RWPE2 (cell line): Measurements from ENCODE around the gene WDR33.

Experiments
- ATAC-seq: fragments of 200-7000 bp; cut with Tn5 transposase; 3 replicates; pipeline ENCODE4 v1.9.1; 2021; ENCODE audit warnings: low read depth
- DNase-seq: peaks from one replicate; pipeline ENCODE4 v3.0.0-alpha.2; 2020; ENCODE audit warnings: low spot score
- H3K27ac ChIP-seq: fragments of 450-650 bp; 2 replicates; pipeline ENCODE4 v1.5.1; 2017; ENCODE audit warnings: mild to moderate bottlenecking; ENCODE audit not compliant: poor library complexity, severe bottlenecking
- H3K27me3 ChIP-seq: fragments of 250-450 bp; sonication (Bioruptor Pico); 2 replicates; pipeline ENCODE4 v1.5.1; 2021; ENCODE audit warnings: mild to moderate bottlenecking, moderate library complexity; ENCODE audit not compliant: insufficient read depth, poor library complexity, severe bottlenecking
- H3K36me3 ChIP-seq: fragments of 250-450 bp; sonication (Bioruptor Pico); 2 replicates; pipeline ENCODE4 v1.5.1; 2020; ENCODE audit warnings: low read depth, mild to moderate bottlenecking, moderate library complexity
- H3K4me1 ChIP-seq: fragments of 250-450 bp; sonication (Bioruptor Pico); 2 replicates; pipeline ENCODE4 v1.5.1; 2021; ENCODE audit warnings: mild to moderate bottlenecking, moderate library complexity; ENCODE audit not compliant: insufficient read depth, poor library complexity, severe bottlenecking
- H3K4me3 ChIP-seq: fragments of 250-450 bp; sonication (Bioruptor Pico); 2 replicates; pipeline ENCODE4 v1.5.1; 2021; ENCODE audit warnings: mild to moderate bottlenecking, moderate library complexity; ENCODE audit not compliant: severe bottlenecking
- H3K9me3 ChIP-seq: fragments of 250-450 bp; sonication (Bioruptor Pico); 2 replicates; pipeline ENCODE4 v1.5.1; 2021; ENCODE audit warnings: mild to moderate bottlenecking, moderate library complexity; ENCODE audit not compliant: severe bottlenecking
- CTCF ChIP-seq: fragments of 450-650 bp; IDR thresholded peaks from one replicate; pipeline ENCODE4 v1.5.1; 2017; ENCODE audit warnings: mild to moderate bottlenecking, moderate library complexity; ENCODE audit not compliant: poor library complexity, severe bottlenecking

WDR33 gene

GRCh38 chr2:127670957-127671290 lies 140.0 kb downstream of the WDR33 start:
- ATAC-seq = no peak

GRCh38 chr2:127670055-127670956 lies 140.7 kb downstream of the WDR33 start:
- Histone ChIP-seq H3K4me3 (no peak overlapping the region), H3K27ac (no peak overlapping the region), H3K36me3 (no peaks in the 10 kb centered on the region), H3K9me3 (no peaks in the 10 kb centered on the region), H3K27me3 (peaks cover 10% of the 10 kb centered on the region), H3K4me1 (no peaks in the 10 kb centered on the region)
- TF ChIP-seq CTCF = no peak
- ATAC-seq (no peak), DNase-seq (no peak)

More at GRCh38 chr2:127670957-127671290, 140.0 kb downstream of the WDR33 start:
- DNase-seq = no peak
- no peak for TF ChIP-seq CTCF
- Histone ChIP-seq H3K27me3 (peaks cover 15% of the 10 kb centered on the region), H3K36me3 (no peaks in the 10 kb centered on the region), H3K4me3 (no peak overlapping the region), H3K4me1 (no peaks in the 10 kb centered on the region), H3K9me3 (no peaks in the 10 kb centered on the region), H3K27ac (no peak overlapping the region)

- TF ChIP-seq CTCF = no peak
- no peak for DNase-seq
- H3K27me3 ChIP-seq = peaks cover 10% of the 10 kb centered on the region
- no peaks in the 10 kb centered on the region for H3K4me1 ChIP-seq
- no peak for ATAC-seq
- H3K27ac ChIP-seq = no peak overlapping the region
- H3K4me3 ChIP-seq = no peak overlapping the region
- H3K36me3 ChIP-seq = no peaks in the 10 kb centered on the region
- H3K9me3 ChIP-seq = no peaks in the 10 kb centered on the region
Measured at GRCh38 chr2:127669056-127669455, 141.9 kb downstream of the WDR33 start.

- DNase-seq = peak; percentile 15
- ATAC-seq = no peak
- no peak for TF ChIP-seq CTCF
Measured at GRCh38 chr2:127665267-127665893, 145.6 kb downstream of the WDR33 start.

GRCh38 chr2:127664895-127665225 lies 146.1 kb downstream of the WDR33 start:
- TF ChIP-seq CTCF = no peak
- DNase-seq (no peak), ATAC-seq (no peak)
- no peaks in the 10 kb centered on the region for H3K4me1 ChIP-seq
- no peaks in the 10 kb centered on the region for H3K9me3 ChIP-seq
- H3K36me3 ChIP-seq = no peaks in the 10 kb centered on the region
- no peak overlapping the region for H3K27ac ChIP-seq
- peaks cover 10% of the 10 kb centered on the region for H3K27me3 ChIP-seq
- no peak overlapping the region for H3K4me3 ChIP-seq

More at GRCh38 chr2:127665267-127665893, 145.6 kb downstream of the WDR33 start:
- Histone ChIP-seq H3K36me3 (no peaks in the 10 kb centered on the region), H3K27ac (no peak overlapping the region), H3K27me3 (peaks cover 10% of the 10 kb centered on the region), H3K4me1 (no peaks in the 10 kb centered on the region), H3K9me3 (no peaks in the 10 kb centered on the region), H3K4me3 (no peak overlapping the region)
